Stimulated activated CD4-positive, alpha-beta T cell treated with anti-CD3 and anti-CD28 coated beads, Interleukin-1b, Interleukin-23, amount 100 ng/mL, for 1 hour (primary cell): ENCODE measurements around the gene TNFAIP8.
A peak's percentile ranks its signal among the peaks of the same experiment; 100 is the strongest.

ENCODE experiments used
- DNase-seq, 2 donors: peaks; one replicate each; pipeline ENCODE4 v3.0.0-alpha.2; 2020; ENCODE audit warnings: low read depth in 2 of 2

The TNFAIP8 gene

GRCh38 chr5:119367502-119368237 is 11.9 kb downstream of the TNFAIP8 start:
- DNase-seq = no peak

GRCh38 chr5:119368238-119368630 is 12.4 kb downstream of the TNFAIP8 start:
- DNase-seq = peak in 1 of 2 donors; percentile 37

GRCh38 chr5:119370486-119370885 is 14.7 kb downstream of the TNFAIP8 start:
- DNase-seq = no peak

- DNase-seq = no peak
These were observed 15.3 kb downstream of the TNFAIP8 start for GRCh38 chr5:119371146-119371545.

GRCh38 chr5:119373449-119373858 is 17.6 kb downstream of the TNFAIP8 start:
- DNase-seq = no peak

GRCh38 chr5:119374901-119375300 is 19.1 kb downstream of the TNFAIP8 start:
- DNase-seq = no peak

- DNase-seq = no peak
These were observed 21.2 kb downstream of the TNFAIP8 start for GRCh38 chr5:119377066-119377465.

- no peak for DNase-seq
These were observed 22.4 kb downstream of the TNFAIP8 start for GRCh38 chr5:119378075-119378700.

- no peak for DNase-seq
These were observed 23.3 kb downstream of the TNFAIP8 start for GRCh38 chr5:119379096-119379495.

- DNase-seq = no peak
These were observed 24.2 kb downstream of the TNFAIP8 start for GRCh38 chr5:119379942-119380547.

GRCh38 chr5:119382169-119382568 is 26.4 kb downstream of the TNFAIP8 start:
- no peak for DNase-seq

GRCh38 chr5:119383008-119383407 is 27.2 kb downstream of the TNFAIP8 start:
- DNase-seq = no peak

- no peak for DNase-seq
These were observed 29.3 kb downstream of the TNFAIP8 start for GRCh38 chr5:119385136-119385535.

- no peak for DNase-seq
These were observed 29.8 kb downstream of the TNFAIP8 start for GRCh38 chr5:119385536-119386128.

- DNase-seq = no peak
These were observed 31.0 kb downstream of the TNFAIP8 start for GRCh38 chr5:119386596-119387344.

GRCh38 chr5:119387945-119388618 is 32.3 kb downstream of the TNFAIP8 start:
- DNase-seq = no peak

- DNase-seq = no peak
These were observed 32.9 kb downstream of the TNFAIP8 start for GRCh38 chr5:119388619-119389190.

- no peak for DNase-seq
These were observed 33.6 kb downstream of the TNFAIP8 start for GRCh38 chr5:119389288-119390030.

- no peak for DNase-seq
These were observed 34.6 kb downstream of the TNFAIP8 start for GRCh38 chr5:119390404-119390803.

- no peak for DNase-seq
These were observed 37.4 kb downstream of the TNFAIP8 start for GRCh38 chr5:119393201-119393691.
